NCI-H526 treated with DMSO at 0.1 percent for 48 hours (cell line): ENCODE results near the gene CCDC88C.

ENCODE experiments used
- DNase-seq: peaks from one replicate; lab custom pipeline; 2025; lab: John Stamatoyannopoulos, UW

CCDC88C gene

DNA sequence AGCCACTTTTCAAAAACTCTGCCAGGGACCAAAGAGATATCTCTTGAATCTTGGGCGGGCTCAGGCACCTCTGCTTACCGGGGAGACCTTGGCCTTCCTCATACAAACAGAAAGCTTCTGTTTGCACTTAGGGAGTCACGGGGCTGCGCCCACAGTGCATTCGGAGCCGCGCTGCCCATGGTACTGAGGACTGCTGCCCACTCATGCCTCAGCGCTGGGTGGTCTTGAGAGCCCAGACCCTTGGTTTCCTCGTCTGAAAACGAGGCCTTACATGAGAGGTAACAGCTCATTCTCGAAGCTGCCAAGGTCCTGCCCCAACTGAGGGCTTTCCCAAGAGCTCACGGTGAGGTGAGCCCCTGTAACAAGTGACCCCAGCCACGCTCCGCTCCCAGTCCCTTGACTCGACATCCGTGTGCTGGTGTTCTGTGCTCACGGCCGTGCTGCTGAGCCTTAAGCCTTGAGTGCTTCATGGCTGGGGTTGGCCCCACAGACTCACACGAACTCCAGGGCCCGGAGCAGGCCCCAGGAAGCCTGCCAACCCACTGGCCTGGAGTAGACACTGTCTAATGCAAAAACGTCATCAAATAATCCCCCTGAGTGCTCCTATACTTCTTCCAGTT is 125.7 kb downstream of the CCDC88C start:
- no peak for DNase-seq

- DNase-seq: no peak
Observed at GRCh38 chr14:91290986-91291385, 126.6 kb downstream of the CCDC88C start.

DNA sequence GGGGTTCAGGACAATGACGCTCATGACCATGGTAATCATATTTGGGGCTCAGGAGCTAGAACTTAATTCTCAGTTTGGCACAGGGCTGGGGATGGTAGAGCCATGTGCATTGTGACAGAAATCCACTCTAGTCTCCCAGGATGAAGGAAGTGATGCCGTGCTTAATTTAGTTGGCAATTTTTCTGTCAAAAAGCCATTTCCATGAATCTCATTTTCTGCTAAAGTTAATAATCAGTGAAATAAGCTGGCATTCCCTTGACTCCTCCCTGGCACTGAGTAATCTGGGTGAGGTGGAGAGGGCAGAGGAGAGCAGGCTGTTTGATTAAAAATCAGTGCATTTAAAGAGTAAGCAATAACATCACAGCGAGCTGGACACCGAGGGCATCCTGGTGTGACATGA is 128.2 kb downstream of the CCDC88C start:
- DNase-seq: no peak

DNA sequence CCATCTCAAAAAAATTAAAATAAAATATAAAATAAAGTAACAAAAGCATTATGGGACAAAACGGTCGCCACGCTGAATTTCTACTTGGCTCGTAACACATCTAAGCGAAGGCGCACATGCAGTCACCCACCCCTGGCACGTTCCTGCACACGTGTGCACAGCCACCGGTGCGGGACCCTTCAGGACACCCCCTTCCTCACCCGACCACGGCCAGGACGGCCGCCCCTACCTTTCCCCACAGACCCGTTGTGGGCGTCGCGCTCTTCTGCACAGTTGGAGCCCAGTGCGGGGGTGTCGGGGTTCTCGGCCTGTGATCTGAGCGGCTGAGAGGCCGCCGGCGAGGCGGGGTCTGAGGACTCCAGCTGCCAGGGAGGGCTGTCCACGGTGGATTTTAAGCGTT is 128.7 kb downstream of the CCDC88C start:
- DNase-seq: no peak

- DNase-seq: peak; percentile 31
Observed at GRCh38 chr14:91286530-91286937, 131.1 kb downstream of the CCDC88C start.

GRCh38 chr14:91284791-91285548 is 132.7 kb downstream of the CCDC88C start:
- no peak for DNase-seq

DNA sequence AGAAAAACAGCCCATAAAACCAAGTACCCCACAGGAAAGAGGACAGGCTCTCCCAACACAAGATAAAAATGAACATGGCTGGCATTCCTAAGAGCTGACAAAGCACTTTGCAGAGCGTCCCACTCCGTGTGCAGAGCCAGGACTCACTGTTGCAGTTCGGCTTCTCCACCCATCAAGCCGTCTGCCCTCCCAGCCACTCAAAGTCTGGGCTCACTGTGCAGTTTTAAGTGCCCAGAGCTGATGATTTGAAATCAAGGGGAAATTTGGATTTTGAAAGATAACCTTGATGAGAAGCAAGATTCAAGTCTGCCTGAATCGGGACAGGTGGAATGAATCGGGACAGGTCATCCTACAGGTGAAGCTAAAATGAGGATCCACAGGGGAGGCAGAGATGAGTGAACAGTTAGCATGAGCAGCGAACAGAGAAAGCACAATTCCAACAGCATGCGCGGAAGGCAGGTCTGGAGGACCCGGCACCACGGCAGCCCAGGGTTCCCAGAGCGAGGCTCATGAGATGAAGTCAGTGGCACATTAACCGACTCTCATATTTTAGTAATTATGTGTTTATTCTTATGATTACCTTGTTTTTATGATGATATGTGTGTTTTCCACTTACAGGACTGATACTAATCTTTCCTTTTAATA is 133.4 kb downstream of the CCDC88C start:
- no peak for DNase-seq

GRCh38 chr14:91283666-91284065 is 134.0 kb downstream of the CCDC88C start:
- DNase-seq: no peak

- DNase-seq: no peak
Observed at GRCh38 chr14:91282954-91283645, 134.5 kb downstream of the CCDC88C start.

GRCh38 chr14:91281346-91281745 is 136.3 kb downstream of the CCDC88C start:
- no peak for DNase-seq

DNA sequence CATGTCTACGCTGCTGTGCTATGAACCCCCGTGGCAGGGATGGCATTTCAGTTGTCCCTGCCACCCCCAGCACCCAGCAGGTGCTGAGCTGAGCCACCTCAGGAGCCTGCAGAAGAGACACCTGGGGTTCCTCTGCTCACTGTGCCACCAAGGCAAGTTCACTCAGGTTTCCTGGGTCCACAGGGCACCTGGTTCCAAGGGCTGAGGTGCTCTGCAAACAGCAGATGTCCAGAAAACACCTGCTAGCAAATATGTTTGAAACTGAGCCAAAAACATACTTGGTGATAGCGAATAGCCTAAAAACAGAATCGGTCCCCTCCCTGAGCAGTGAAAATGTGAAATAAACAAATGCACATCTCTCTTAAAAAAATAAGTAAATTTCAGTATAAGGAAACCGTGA is 137.5 kb downstream of the CCDC88C start:
- peak; percentile 36 for DNase-seq

- no peak for DNase-seq
Observed at GRCh38 chr14:91279354-91279753, 138.3 kb downstream of the CCDC88C start.

GRCh38 chr14:91278383-91278715 is 139.3 kb downstream of the CCDC88C start:
- DNase-seq: no peak

- no peak for DNase-seq
Observed at GRCh38 chr14:91277546-91278382, 139.9 kb downstream of the CCDC88C start.

DNA sequence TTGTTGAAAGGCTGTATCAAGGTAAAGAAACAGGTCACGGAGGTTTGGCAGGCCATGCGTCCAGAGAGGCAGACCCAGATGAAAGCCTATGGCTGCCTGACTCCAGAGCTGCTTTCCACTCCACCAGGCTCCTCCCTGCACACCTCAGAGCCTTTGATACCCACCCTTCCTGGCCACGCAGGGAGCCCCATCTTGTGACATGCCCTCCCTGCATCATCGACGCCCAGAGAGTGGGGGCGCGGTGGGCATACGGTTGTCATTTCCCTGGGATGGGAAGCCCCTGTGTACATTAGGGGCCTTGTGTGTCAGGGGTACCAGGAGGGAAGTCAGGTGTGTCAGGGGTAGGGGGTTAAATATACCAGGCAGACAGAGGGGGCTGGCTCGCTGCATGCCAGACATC is 142.8 kb downstream of the CCDC88C start:
- DNase-seq: no peak

DNA sequence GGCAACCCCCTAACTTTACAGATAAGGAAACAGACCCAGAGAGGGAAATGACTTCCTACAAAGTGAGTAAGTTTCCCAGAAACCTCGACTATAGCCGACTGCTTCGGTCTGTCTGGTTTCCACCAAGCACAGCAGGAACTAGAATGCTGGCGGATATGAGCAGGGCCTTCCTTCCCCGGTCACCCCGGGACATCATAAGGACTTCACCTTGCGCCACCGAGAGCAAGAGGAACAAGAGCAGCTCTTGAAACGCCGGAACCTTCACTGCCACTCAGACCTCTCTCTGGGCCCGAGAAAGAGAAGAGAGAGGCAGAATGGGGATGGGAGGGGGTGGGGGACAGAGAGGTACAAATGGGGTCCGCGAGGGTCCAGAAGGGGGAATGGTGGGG is 143.7 kb downstream of the CCDC88C start:
- DNase-seq: no peak

DNA sequence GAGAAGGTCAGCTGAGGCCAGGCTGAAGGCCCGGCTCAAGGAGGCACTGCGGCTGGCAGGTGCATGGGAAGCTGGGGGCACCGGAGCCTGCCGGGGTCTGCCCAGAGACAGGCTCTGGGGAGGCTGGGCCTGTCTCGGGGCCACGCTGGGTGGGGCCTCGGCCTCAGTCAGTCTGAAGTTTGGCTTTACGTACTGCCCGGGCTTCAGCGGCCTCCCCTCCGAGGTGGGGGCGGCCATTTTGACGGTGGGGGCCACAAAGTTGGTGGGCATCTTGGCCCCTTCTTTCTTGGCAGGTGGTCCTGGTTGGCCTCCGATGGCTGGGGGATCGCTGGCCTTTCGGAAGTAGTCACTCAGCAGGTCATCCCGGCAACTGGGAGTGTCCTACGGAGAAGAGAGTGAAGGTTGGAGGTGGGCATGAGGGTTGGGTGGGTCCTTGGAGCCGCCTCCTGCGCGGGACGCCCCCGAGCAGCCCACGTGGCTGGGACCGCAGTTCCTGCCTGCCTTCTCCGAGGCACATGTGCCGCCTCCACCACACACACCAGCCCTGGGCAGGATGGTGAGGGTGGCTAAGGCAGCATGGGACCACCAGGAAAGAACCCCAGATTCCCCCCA is 144.2 kb downstream of the CCDC88C start:
- no peak for DNase-seq

DNA sequence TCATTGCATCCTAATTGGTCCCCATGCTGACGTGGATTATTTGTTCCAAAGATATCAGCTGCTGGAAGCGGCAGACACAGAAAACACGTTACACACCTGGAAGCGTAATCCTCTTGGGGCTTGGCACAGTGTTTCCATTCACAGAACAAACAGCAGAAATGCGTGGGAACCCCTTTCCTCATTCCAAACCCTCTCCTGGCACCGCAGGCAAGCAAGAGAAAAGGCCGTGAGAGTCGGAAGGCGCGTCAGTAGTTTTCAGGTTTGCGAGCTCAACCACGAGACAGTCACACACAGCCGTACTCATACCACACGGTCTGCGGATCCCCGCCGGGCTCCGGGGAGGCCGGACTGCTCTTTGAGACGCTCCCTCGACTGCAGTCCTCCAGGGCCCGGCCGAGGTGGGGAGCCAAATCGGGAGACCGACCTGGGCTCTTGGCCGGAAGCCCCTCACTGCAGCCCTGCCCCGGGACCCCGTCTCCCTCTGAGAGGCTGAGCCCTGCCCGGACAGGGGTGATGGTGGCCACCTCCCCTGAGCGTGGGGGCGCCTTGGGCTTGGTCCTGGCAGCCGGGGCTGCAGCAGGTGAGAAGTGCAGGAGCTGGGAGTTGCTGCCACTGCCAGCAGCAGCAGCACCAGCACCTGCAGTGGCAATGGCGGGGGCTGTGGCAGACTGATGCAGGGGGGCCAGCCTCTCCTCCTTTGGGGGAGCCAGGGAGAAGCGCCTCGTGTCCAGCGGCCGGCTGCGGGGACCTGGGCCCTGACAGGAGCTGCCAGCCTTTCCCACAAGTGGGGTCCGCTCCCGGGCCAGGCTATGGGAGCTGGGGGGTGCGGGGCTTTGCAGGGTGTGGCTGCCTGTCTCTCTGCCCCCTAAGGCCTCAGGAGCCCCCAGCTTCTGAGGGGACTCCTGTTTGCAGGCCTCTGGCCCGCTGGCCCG is 145.0 kb downstream of the CCDC88C start:
- DNase-seq: no peak

DNA sequence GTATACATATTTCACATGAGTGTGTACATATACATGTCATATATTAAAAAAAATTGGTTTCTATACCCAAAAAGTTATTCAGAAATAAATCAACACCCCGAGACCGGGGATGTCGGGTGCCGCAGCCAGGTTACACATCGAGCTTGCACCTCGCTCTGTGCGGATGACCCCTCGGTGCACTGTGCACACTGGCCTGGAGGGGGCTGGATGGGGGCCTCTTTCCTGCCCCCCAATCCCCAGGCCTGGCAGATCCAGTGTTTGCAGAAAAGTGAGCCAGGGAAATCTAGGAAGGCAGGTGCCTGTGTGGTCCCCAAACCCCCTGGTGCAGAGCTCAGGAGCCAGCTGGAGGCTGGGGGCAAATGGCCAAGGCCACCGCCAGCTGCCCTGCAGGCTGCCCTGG is 146.0 kb downstream of the CCDC88C start:
- DNase-seq: no peak

- DNase-seq: no peak
Observed at GRCh38 chr14:91270619-91271018, 147.0 kb downstream of the CCDC88C start.
